T1000 (cell line): ENCODE results near the gene CPLX1.
"Not testable (repeated sequence)": the region's sequence is repeated elsewhere in the genome, so short reads cannot be mapped to it uniquely, and the experiment has no call there.

ENCODE experiments used
- DNase-seq: peaks from one replicate; lab custom pipeline; 2025; ENCODE audit warnings: mixed read lengths; lab: John Stamatoyannopoulos, UW

Gene CPLX1

DNA sequence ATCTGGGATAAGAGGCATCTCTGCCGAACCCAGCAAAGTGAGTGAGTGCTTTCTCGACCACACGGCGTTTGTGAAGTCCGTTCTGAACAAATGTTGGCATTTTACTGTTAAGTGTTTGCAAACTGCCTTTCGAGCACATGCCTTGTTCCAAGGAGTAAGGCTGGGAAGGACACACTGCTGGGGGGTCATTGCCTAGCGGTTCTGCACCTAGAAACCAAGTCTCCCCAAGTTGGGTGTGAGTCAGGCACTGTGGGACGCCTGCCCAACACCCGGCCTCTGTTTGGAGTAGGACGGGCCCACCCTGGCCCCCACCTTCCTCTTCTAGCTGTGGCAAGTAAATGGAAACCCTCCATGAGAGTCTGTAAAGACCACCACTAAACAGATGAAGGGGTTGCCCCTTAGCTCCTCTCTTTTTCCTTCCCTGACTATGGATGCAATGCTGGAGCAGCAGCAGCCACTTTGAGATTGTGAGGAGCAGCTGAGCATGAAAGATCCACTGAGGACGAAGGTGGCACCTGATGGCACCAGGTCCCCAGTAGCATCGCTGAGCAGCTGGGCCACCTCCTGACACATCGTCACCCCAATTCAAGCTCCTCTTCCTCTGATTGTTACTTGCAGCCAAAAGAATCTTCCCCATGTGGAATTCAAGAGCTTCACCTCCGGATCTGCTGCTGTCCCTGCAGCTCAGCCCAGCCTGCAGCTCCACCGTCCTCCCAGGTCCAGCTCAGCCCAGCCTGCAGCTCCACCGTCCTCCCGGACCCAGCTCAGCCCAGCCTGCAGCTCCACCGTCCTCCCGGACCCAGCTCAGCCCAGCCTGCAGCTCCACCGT lies 6.3 kb downstream of the CPLX1 start:
- DNase-seq, result no peak

DNA sequence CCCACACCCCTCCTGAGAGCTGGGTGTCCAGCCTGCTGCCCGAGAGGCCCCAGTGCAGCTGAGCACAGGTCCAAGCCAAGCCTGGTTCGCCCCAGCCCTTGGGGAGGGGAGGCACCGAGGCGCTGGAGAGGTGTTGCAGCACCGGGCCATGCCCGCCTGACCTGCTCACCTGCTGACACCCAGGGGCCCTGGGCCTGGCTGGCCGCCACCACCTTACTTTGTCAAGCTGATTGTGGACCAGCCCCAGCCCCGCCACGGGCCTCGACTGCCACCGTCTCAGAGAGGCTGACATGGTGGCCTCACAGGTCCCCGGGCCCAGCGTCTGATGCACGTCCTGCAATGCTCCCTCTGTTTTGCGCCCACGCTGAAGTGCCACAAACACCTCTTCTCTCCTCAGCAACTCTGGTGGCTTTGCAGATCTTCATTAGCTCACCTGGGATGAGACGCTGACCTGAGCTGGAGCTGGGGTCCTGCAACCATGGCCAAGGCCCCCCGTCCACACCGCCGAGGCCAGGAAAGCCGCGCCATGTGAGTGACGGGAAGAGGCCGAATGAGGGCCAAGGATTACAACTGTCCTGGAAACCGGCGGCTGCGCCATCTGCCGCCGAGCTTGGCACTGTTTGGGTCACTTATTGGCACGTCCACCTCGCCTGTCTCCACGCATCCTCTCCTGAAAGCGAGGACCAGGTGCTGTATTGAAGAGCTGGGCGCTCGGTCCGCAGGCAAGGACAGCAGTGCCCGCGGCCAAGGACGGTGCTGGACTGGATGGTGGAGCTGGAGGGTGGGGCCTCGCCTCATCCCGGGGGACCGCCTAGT lies 7.6 kb downstream of the CPLX1 start:
- no peak for DNase-seq

DNA sequence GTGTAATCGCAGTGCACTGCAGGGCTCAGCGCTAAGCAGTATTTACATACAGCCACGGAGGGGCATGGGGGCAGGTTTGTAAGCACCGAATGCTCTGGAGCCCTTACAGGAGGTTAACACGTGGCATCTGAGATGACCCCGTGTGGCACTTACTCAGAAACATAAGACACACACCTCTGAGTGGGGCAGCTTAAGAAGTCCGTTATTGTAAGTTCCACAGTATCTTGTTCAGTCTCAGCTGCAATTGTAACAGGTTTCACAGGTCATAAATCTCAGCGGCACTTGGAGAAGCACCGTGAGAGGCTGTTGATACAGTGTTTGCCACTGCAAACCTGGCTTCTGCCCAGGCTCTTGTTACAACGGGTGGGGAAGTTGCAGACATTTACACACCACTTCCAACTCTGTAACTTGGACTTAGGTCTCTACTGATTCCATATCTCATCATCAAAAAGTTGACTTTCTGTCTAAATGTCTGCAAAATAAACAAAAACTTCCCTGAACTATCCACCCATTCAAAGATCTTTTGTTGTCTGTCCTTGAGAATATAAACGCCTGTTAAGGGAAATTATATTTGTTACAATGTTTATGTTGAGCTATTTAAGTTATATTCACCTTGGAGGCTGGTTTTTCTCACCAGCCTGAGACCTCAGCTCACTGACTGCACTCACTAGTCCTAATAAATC lies 10.3 kb downstream of the CPLX1 start:
- DNase-seq, result no peak

DNA sequence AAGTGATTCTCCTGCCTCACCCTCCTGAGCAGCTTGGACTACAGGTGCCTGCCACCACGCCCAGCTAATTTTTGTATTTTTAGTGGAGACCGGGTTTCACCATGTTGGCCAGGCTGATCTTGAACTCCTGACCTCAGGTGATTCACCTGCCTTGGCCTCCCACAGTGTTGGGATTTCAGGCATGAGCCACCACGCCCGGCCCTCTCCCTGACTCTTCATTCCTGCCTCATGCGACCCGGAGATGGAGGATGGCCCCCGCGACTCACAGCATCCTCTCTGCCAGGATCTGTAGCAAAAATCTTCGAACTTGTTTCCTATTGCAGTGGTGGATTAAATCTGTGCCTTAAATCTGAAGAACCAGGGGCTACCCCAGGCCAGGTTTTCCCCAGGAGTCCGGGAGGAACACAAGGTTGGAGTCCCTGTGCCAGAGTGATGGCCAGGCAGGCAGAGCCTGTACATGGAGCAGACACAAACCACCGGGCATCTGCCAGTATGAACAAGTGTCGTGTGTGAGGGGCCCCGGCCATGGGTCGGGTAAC lies 11.5 kb downstream of the CPLX1 start:
- no peak for DNase-seq

DNA sequence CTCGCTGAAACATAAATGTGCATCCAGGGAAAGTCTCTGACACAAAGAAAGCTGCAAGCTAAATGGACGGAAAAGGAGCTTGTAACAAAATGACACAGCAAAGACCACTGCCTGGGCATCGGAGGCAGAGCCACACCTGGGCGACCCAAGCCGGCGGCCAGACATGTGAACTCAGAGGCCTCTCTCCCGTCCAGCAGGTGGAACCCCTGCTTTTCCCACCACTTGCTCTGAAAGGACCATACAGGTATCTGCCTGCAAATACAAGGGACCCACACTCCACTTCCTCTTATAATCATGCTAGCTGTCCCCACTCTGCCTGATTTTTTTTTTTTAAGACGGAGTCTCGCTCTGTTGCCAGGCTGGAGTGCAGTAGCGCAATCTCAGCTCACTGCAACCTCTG lies 12.0 kb downstream of the CPLX1 start:
- DNase-seq, result no peak

DNA sequence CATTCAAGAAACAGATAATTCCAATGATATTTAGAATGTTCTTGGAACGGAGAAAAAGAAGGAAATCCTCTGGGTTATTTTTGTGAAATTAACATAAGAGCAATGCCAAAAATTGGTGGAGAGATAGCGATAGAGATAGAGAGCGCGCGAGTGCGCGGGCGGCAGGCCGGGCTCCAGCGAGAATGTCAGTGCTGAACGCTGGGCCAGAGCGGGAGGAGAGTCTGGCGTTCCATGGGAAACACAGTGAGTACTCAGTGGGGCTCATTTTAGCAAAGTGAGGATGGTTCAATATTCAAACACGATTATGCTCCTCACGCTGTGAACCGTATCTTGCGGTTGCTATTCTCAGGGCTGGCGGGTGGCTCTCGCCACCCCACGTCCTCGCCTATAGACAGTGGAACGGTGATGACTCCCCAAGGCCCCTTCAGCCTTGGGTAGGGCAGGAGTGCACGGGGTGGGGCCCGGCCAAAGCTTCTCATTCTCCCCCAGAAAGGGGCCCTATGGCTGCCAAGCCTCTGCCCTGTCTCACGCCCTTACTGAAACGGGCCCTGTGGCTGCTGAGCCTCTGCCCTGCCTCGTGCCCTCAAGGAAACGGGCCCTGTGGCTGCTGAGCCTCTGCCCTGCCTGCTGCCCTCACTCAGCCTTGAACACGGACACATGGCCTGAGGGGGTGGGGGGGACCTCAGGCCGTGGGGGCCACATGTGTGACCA lies 16.9 kb downstream of the CPLX1 start:
- DNase-seq, result no peak

DNA sequence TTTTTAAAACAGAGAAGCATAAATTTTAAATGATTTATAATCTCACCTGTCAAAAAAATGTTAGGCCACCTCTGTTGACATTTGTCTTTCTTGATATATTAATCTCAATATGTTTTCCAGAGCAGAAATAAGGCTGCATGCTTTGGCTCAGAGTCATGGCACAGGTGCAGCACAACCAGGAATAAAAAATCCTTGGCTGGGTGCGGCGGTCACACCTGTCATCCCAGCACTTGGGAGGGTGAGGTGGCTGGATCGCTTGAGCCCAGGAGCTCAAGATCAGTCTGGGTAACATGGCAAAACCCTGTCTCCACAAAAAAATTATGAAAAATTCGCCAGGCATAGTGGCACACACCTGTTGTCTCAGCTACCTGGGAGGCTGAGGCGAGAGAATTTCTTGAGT lies 18.1 kb downstream of the CPLX1 start:
- no peak for DNase-seq

DNA sequence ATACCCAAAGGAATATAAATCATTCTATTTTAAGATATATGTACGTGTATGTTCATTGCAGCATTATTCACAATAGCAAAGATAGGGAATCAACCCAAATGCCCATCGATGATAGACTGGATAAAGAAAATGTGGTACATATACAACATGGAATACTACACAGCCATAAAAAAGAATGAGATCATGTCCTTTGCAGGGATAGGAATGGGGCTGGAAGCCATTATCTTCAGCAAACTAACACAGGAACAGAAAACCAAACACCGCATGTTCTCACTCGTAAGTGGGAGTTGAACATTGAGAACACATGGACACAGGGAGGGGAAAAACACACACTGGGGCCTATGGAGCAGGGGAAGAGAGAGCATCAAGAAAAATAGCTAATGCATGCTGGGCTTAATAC lies 18.9 kb downstream of the CPLX1 start:
- not testable (repeated sequence) for DNase-seq

DNA sequence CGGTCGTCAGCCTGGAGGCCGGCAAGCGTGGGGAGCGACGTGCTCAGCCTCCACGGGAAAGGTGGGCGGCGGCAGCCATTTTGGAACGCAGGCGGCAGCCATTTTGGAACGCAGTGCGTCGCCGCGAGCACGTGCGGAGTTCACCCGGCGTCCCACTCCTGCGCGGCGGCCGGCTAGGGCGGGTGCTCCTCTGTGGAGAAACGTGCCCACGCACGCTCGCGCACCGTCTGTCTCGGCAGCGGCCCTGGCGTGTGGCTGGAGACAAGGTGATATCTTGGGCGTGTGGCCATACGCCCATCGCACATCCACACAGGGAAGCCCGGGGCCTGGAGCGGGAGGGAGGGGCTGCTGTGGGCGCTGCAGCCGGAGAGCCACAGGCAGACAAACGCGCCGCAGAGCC lies 21.1 kb downstream of the CPLX1 start:
- no peak for DNase-seq

DNA sequence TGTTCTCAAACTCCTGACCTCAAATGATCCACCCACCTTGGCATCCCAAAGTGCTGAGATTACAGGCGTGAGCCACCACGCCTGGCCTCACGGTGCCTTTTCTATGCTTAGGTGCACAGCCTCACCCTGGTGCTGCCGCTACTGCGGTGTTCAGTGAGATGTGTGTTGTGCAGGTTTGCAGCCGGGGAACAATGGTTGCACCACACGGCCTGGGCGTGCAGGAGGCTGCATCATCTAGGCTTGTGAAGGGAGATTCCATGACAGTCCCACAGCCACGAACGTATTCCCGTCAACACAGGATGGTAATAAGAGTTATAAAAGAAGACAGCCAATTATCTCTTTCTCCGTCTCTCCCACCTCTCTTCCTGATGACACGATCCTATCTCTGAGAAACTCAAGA lies 22.0 kb downstream of the CPLX1 start:
- no peak for DNase-seq

DNA sequence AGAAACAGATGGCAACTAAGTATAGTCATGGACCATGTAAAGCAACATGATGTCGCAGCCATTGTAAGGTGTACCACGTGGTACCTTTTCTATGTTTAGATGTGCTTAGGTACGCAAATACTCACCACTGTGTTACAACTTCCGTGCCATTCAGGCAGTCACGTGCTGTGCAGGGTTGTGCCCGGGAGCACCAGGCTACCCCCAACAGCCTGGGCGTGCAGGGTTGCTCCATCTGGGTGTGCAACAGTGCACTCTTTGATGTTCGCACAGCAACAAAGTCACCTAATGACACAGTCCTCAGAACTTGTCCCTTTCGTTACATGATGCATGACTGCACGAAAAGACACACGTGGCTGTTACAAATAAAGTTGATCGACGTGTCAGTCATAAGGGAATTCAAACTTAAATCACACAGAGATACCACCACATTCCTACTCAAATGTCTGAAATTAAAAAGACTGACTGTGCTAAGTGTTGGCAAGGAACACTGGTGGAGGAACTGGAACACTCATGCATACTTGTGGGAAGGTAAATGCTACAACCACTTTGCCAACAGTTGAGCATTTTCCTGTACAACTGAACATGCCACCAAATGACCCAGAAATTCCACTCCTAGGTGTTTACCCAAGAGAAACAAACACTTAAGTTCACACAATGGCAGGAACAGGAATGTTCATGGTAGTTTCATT lies 24.3 kb downstream of the CPLX1 start:
- no peak for DNase-seq

DNA sequence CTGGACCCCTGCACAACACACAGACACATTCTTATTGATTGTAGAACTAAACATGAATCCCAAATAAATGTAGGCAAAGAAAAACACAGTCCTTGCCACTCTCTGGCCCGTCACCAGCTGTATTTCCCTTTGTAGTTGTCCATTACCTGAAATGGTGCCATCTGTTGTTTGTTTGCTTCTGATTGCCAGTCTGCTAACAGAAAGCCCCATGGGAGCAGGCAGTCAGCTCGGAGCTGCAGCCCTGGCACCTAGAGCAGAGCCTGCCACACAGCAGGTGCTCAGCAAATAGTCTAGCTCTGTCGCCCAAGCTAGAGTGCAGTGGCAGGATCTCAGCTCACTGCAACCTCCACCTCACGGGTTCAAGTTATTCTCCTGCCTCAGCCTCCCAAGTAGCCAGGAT lies 28.9 kb downstream of the CPLX1 start:
- no peak for DNase-seq

DNA sequence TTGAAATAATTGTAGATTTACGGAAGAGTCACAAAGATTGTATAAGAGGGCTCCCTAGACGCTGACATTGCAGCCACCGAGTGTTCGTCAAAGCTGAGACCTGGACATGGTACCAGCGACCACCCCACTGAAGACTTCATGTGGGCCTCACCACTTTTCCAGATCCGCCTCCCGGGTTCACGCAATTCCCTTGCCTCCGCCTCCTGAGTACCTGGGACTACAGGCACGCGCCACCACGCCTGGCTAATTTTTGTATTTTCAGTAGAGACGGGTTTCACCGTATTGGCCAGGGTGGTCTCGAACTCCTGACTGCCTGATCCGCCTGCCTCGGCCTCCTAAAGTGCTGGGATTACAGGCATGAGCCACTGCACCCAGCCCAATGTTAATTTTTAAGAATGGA lies 29.7 kb downstream of the CPLX1 start:
- DNase-seq, result no peak

DNA sequence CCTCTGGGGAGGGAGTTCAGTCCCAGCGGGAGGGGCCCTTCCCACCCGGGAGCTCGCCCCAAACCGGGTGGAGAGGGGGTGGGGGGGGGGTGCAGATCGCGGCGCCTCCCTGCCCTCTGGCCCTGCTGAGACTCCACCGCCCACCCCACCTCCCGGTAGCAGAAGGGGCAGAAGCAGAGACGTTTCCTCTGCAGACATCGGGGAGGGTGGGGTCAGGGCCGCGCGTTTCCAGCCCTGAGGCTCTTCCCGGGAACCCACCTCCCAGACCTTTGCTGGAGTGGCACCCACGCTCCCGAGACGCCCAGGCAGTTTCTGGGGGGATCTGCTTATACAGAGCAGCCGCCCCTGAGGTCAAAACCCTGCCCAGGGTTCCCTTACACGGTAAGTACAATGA lies 30.2 kb downstream of the CPLX1 start:
- DNase-seq, result no peak

DNA sequence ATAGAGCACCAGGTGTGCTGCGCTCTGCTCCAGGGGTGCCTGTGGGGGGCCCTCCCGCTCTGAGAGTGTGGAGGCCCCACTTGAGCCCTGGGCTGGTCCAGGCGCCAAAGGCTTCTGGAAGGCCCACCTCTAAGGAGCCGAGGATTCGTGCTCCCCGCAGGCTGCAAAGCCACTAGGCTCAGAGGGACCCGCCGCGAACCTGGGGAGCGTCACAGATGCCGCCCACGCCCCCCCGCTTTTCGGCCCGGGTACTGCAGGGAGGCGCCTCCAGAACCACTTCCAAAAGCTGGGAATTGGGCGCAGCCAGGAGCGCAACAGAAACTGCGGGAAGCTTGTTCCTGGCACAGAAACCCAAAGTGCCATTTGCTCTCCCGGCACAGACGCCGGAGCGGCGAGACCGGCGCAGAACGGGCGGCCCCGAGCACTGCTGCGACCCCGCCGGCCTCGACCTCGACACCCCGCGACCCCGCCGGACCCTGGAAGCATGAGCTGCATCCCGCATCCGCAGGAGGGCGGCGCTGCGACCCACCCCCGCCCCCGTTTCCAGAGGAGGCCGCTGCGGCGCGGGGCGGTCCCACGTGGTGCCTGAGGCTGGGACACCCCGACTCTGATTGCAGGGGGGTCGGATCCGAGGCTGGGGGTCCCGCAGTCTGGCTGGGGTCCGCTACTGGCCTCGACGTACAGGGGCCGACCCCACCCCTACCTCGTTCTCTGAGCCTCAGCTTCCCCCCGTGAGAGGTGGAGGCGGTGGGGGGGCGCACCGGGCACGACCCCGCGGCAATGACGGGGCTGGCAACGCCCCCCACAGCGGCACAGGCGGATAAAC lies 30.8 kb downstream of the CPLX1 start:
- no peak for DNase-seq

DNA sequence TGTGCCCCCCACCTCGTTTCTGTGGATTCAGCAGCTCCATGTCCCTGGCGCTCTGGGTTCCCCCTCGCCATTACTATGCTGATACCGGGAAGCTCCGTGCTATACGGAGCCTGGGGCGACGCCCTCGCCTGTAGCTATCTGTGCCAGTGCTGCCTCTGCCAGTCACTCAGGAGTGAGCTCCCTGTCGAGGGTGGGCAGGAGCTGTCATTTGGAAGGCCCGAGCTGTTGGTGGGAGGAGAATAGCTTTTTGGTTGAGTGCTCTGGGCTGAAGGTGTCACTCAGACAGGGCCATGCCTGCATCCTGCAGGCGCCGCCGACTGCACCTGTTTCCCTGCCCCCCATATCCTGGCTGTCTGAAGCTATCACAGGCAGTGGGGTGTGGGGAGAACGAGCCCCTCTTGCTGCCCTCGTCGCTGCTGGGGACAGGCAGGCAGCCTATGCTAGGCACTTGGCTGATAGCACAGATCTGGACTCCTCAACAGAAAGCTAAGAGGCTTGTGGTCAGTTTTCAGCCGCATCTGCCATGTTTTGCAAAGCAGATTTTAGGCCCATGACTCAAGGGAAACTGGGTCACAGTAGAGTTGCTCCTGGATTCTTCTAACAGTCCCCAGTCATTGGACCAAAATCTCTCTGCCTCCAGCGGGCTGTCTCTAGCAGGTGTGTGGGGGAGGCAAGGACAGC lies 31.8 kb downstream of the CPLX1 start:
- DNase-seq, result no peak

DNA sequence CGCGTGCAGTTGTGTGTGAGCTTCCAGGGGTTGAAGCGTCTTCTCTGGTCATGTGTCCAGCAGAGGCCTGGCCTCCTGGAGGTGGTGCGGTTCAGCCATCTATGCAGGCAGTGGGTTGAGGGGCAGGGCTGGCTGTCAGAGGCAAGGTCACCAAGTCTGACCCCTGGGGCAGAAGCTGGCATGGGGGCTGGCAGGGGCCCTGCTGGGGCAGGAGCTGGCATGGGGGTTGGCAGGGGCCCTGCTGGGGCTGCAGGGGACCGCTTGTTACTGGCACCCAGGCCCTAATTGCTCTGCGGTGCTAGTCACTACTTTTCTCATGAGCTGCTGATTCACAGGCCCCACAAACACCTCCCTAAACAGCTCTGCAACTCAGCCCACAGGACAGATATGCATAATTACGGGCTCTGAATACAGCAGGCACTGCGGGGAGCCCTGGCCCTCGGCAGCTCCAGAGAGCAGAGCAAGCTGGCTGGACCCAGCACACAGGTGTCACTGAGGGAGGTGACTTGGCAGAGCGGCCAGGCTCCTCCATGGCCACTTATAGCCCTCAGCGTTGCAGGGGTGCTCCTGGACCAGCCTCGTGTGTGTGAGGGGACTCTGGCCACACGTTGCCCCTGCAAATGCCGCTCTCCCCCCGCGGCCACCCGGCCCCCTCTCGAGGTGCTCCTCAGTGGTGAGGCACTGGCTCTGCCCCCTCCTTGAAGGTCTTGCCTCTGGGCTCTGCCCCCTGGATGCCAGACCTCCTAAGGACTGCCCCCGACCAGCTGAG lies 32.7 kb downstream of the CPLX1 start:
- DNase-seq, result no peak

DNA sequence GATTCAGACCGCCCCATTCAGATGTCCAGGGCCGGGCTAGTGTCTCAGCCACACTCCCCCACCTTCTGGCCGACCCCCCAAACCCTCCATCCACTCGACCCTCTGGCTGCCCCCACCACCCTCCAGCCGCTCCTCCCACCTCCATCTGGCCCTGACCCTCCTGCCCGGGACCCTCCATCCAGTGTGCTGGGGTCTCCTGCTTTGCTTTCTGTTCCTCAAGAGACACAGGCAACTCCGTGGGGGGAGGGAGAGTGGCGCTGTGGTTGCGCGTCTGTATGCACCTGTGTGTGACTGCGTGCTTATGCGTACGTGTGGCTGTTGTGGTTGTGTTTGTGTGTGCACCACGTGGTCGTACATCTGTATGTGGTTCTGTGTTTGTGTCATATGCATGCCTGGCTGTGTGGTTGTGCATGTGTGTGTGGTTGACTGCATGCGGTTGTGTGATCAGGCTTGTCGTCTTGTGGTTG lies 33.3 kb downstream of the CPLX1 start:
- DNase-seq, result no peak
